Activated T-helper 1 cell treated with anti-CD3 and anti-CD28 coated beads, Interleukin-2, amount 50 U/mL, for 16 hours (primary cell): ENCODE measurements around the gene NDUFS7.
A peak's percentile ranks its signal among the peaks of the same experiment; 100 is the strongest.

Experiments used
- DNase-seq, 2 donors: peaks; one replicate each; pipeline ENCODE4 v3.0.0-alpha.2; 2020; ENCODE audit warnings: low read depth in 1 of 2, low spot score in 1 of 2

Gene NDUFS7

DNA sequence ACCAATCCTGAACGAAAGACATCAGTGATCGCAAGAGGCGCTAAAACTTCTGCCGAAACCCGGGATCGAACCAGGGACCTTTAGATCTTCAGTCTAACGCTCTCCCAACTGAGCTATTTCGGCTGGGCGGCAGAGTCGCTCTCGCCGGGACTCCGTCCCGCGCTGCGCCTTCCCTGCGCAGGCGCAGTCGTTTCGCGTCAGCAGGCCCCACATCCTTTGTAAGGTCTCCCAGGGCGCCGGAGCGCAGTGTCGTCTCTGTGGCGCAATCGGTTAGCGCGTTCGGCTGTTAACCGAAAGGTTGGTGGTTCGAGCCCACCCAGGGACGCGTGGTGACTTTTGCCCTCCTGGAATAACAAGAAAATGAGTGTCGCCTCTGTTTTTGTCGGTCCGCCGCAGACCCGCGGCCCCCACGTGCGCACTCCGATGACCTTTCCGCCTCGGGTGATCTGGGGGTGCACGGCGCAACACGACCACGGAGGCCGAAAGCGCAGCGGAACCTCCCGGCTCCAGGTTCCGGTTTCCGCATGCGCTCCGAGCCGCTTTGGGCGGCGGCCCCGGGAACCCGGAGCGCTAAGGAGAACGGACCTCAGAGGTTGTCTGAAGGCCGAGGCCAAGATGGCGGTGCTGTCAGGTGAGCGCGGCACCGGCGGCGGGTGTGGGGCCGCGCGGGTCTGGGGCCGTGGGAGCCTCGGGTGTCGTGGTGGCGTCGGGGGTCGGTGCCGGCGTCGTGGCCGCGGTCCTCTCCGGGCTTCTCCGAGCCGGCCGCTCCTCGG is at the start of gene NDUFS7:
NDUFS7 (plus strand) TSS at position 596 of the 773 bp plus-strand sequence; CDS start at position 616, 20 bp downstream.
- peak; percentile 91 to 96 for DNase-seq

DNA sequence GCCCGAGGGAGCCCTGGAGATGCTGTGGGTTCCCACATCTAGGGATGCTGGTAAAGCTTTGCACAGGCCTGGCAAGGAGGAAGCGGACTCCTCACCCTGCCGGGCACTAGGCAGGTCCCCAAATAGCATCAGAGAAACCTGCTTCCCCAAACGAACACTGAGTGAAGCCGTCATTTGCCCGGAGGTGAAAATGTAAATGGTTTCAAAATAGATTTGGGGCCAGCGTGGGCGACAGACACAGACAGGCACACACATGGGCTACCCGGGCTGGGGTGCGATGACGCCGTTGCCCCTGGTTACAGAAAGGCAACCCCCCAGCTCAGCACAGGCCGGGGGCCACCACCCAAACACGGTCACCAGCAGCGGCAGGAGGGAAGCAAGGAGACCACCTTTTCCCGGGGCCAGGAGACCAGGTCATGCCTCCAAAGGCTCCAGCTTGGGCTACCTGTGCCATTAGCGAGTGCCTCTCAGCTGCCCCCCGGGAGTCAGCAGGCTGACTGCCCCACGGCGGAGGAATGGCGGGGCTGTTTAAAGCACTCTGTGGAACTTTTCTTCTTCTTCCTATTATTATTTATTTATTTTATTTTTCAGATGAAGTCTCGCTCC is 47.5 kb upstream of the NDUFS7 start:
- DNase-seq, result no peak

DNA sequence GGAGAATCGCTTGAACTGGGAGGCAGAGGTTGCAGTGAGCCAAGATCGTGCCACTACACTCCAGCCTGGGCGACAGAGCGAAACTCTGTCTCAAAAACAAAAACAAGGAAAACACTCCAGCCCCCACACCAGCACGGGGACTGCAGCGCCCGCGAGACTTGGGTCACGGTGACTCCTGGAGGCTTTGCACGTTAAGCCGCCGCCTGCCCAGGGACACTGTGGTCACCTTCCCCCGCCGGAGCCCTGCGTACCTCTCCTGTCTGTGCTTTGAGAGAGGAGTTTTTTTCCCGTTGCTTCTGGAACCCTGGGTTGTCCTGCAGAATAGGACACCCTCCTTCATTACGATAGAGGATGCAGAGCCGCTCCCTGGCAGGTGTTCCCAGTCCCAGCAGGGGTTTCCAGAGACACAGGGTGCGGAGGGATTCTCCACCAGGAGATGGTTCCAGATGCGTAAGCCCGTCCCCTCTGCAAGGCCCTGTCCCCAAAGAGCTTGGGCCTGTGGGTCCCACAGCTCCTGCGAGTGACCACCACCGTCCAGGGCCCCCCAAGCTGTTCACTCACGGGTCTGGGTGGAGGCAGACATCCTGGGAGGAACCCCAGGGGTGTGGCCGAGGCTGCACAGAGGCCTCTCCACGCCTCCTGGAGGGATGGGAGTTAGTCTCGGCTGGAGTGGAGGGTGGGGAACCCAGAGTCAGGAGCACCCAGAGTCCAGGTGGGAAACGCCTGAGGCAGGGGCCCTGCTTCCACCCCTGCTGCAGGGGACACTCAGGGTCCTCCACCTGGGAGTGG is 42.8 kb upstream of the NDUFS7 start:
- DNase-seq, result no peak

DNA sequence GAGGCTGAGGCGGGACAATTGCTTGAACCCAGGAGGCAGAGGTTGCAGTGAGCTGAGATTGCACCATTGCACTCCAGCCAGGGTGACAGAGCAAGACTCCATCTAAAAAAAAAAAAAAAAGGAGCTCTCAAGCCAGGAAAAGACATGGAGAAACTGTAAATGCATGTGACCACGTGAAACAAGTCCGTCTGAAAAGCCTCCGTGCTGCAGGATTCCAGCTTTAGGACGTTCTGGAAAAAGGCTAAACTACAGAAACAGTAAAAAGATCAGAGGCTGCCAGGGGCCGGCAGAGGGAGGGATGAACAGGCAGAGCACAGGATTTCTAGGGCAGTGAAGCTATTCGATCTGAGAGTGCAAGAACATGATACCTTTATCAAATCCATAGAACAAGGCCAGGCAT is 40.7 kb upstream of the NDUFS7 start:
- no peak for DNase-seq

DNA sequence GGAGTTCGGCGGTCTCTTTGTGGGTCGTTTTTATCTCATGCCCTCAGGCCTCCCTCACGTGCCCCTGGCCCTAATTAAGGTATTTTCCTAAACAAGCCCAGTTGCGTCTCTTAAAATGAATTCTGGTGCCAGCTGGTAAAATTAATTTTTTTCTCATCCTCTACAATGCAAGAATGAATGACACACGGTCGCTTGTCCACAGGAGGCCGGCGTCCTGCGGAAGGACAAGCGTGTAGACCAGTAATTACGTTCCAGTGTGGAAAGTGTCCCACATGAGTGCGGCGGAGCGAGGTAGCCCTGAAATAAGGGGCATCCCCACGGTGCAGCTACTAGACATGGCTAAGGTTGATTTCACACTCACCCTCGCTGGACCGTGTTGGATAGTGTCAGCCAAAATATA is 34.5 kb upstream of the NDUFS7 start:
- DNase-seq, result no peak

DNA sequence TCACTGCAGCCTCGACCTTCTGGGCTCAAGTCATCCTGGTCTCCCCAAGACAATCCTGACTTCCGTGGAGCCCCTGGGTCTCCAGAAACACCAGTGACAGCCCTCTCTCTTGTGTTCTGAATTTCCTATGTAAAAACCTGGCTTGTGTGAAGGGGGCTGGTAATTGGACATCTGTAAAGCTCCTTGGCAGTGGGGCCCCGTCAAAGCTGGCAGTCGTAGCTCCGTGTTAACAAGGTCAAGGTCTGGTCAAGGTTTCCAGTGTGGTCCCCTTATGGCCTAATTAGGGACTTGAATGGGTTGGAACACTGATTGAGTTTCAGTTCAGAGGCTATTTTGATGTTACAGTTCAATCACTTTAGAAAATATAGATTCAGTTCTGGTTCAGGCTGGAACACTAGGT is 32.8 kb upstream of the NDUFS7 start:
- no peak for DNase-seq

DNA sequence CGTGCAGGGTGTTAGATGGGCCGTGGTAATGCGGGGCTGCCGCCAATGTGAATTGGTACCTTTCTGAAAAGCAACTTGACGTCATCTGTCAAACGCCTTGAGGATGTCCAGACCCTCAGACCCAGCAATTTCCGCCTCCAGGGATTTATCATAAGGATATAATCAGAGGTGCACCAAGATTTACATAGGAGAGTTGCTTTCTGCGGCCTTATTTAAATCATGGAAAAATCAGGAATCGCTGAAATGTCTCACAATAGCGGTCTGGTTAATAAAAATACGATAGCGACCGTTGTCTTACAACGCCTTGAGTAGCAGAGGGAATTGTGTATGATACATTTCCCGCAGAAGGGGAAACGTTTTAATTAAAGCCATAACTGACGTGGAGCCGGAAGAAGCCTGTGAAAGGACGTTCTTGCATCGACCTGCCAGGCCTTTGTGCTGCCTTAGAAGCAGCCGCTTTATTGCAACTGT is 32.3 kb upstream of the NDUFS7 start:
- no peak for DNase-seq

DNA sequence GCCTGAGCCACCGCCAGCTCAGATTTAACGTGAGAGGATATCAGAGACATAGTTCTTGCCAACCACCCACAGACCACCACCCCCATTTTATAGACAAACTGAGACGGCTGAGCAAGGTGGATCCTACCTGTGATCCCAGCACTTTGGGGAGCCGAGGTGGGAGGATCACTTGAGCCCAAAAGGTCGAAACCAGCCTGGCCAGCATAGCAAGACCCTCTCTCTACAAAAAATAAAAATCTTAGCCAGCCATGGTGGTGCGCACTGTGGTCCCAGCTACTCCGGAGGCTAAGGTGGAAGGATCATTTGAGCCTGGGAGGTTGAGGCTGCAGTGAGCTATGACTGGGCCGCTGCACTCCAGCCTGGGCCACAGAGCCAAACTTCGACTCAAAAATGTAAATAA is 30.6 kb upstream of the NDUFS7 start:
- DNase-seq, result no peak

DNA sequence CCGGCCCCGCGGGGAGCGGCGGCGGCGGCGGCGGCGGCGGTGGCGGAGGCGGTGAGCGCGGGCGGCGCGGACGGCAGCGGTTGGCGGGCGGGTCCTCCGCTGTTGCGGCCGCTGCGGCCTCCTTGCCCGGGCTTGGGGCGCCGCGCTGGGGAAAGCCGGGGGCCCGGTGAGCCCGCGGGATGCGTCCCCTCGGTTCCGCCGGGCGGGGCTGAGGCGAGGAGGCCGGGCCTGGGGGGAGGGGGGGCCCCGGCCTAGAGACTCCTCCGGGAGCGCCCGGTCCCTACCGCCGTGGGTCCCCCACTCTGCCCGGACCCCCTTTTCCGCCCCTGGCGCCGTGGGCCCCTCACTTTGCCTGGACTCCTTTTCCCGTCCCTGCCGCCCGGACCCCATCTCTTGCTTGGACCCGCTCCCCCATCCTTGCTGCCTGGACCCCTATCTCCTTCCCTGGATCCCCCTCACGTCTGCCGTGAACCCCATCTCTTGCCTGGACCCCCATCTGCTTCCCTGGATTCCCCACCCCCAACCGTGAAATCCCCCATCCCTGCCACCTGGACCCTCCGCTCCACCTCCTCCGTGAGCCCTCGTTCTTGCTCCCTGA is 28.6 kb upstream of the NDUFS7 start:
- no peak for DNase-seq

DNA sequence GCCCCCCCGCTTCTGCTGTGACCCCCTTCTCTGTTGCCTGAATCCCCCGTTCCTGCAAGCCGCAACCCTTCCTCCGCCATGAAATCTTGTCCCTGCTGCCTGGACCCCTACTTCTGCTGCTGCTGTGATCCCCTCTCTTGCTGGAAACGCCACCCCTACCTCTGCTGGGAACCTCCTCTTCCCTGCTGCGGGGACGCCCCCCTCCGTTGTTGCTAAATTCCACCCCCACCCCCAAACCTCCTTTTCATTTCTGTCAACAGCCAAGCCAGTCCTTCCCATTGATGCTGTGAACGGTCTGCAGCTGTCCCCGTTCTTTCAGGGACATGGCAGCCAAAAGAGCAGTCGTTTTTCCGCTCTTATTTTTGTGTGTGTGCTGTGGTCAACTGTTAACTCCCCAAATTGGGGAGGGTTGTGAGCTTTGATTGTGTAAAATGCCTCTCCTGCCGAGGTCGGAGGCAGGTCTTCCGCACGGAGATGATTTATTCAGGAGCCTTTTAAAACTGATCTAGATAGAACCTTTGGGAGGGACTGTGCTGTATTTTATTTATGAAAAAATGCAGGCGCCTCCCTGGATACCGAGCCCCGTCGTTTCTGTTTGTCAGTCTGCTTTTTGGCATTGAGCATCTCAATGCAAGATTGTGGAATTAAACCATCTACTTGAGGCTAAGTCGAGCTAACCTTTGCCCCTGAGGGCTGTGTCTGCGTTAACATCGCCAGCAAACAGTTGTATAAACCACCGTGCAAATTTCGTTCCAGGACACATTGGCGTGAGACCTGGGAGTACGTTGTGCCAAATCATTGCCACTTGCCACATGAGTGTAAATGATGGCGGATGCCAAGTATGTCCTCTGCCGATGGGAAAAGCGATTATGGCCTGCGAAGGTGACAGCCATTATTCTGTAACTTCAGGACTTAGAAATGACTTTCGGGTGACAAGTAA is 27.9 kb upstream of the NDUFS7 start:
- no peak for DNase-seq

DNA sequence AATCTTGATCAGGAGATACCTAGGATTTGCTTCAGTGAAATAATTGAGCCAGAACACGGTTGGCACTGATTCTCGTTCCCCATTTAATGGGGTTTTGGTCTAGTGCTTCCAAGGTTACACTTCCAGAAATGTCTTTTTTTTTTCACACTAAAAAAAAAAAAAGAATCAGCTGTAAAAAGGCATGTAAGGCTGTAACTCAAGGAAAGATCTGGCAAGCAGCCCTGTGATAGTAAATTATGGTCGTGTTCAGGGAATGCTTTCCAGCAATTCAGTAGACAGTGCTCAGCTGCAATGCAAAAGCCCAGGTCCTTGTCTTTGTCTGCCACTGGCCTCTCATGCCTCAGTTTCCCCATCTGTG is 27.2 kb upstream of the NDUFS7 start:
- DNase-seq, result no peak

DNA sequence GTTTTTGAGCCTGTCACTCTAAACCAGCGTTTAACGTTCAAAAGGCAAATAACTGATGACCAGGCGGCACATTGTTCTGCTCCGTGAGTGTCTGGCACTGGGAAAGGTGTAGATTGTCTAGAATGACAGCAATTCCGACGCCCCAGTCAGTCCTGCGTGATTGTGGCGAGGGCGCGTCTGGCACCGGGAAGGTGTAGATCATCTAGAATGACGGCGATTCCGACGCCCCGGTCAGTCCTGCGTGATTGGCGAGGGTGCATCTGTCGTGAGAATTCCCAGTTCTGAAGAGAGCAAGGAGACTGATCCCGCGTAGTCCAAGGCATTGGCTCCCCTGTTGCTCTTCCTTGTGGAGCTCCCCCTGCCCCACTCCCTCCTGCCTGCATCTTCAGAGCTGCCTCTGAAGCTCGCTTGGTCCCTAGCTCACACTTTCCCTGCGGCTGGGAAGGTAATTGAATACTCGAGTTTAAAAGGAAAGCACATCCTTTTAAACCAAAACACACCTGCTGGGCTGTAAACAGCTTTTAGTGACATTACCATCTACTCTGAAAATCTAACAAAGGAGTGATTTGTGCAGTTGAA is 26.1 kb upstream of the NDUFS7 start:
- DNase-seq, result no peak

DNA sequence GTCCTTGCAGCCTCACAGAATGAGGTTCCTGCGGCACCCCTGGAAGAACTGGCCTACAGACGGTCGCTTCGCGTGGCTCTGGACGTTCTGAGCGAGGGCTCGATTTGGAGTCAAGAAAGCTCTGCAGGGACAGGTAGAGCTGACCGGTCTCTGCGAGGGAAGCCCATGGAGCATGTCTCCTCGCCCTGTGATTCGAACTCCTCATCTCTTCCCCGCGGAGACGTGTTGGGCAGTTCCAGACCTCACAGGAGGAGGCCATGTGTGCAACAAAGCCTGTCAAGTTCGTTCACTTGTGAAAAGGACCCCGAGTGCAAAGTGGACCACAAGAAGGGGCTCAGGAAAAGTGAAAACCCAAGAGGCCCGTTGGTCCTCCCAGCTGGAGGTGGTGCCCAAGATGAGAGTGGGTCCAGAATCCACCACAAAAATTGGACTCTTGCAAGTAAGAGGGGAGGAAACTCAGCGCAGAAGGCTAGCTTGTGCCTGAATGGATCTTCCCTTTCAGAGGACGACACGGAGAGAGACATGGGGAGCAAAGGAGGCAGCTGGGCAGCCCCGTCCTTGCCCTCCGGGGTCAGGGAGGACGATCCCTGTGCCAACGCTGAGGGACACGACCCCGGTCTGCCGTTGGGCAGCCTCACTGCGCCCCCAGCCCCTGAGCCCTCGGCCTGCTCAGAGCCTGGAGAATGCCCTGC is 23.4 kb upstream of the NDUFS7 start:
- DNase-seq, result no peak

DNA sequence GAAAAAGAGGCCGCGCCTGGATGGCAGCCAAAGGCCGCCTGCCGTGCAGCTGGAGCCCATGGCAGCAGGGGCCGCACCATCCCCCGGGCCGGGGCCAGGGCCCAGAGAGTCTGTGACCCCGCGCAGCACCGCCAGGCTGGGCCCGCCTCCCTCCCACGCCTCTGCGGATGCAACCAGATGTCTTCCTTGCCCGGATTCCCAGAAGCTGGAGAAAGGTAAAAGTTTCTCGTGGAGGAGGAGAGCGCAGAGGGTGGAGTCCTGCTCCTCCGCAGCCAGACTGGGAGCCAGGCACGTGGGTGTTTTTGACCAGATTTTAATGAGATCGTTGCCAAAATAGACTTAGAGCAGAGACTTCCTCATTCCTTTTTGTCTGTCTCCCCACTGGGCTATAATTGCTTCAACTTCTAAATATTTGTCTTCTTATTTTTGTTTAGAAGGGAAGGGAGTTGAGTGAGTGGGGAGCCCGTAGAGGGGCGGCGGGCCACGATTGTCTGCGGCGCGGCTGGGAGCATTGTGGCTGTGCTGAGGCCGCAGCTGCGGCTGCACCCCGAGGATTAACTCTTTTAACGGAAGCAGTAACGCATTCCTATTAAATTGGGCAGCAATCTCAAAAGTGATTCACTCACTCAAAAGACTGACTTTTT is 22.8 kb upstream of the NDUFS7 start:
- DNase-seq, result no peak

DNA sequence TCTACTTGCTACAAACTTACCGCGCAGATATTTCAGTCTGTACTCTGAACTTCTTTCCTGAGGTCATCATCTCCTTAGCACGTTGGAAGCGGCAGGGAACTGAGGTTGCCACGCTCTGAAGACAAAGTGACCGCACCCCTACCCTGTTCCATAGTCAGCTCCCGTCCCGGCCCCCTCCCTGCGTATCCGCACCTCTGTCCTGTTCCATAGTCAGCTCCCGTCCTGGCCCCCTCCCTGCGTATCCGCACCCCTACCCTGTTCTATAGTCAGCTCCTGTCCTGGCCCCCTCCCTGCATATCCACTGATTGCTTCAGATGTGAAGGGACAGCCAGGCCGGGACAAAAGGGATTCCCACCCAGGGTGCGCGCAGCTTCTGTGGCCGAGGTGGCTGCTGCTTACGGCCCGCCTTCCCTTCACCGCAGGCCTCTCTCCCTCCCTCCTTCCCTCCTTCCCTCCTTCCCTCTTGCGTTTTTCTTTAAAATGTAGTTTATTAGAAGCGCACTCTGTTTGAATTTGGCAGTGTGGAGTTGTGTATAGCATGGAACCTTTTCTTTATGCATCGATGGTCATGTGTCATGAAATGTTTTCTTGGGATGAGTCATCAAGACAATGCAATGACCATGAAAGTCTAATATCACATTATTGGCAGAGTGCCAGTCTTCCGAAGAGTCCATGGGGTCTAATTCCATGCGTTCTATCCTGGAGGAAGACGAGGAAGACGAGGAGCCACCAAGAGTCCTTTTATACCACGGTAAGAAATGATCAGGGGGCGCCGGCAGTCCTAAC is 21.9 kb upstream of the NDUFS7 start:
- DNase-seq, result no peak

DNA sequence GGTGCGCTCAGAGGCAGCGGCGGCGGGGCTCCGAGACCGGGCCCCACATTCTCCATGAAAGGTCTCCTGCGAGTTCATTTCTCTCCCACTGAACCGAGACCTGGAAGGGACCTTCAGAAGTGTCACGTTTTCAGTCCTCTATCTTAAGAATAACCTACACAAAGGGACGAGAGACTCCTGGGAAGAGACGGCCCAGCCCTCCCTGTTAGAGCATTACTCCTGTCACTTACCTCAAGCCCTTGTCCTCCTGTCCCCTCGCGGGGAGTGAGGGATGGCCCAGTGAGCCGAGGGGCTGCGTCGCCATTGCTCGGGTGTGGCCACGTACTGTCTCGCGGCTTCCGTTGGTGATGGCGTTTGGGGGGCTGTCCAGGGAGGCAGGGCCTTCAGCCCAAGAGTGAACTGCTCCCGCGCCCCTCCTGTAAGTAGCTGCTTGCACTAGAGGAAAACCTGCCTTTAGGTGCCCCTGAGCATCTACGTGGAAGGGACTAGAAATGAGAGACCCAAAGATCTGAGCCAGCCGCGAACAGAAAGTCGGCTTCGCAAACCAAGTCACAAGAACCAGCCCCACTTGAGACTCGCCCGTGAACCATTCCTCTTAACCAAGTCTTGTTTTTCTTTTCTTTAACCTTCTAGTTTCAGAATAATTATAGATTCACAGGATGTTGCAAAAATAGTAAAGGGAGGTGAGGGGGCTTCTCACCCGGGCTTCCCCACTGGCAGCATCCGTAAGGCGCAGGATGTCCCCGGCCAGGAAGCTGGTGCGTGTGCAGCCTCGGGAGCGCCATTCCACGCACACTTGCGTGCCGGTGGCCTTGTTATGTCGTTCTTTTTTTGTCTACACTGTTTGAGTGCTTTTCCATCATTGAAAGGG is 21.1 kb upstream of the NDUFS7 start:
- DNase-seq, result no peak

DNA sequence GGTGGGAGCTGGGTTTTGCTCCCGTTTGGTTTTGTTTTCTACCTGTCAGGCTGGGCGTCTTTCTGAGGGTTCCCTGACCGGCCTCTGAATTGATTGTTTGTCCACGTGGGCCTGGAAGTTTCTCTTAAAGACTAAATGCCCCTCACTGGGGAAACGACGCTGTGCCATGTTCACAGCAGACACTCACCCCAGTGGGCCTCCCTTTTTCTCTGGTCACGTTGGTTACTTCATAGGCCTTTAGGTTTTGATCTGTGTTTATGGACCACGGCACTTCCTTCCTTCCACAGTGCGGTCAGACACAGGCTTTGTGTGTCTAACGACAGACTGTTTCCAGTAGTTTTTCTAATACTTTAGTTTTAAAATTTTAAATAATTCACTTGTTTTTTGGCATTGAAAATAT is 20.1 kb upstream of the NDUFS7 start:
- DNase-seq, result no peak
